ENCODE data around the gene GPBP1.
"Not testable (repeated sequence)": the region's sequence is repeated elsewhere in the genome, so short reads cannot be mapped to it uniquely, and the experiment has no call there.

The GPBP1 gene

GRCh38 chr5:57215629-57216195 lies 41.9 kb downstream of the GPBP1 start:
- DNase-seq: no peak

- DNase-seq: peak; percentile 14
Measured at GRCh38 chr5:57216714-57217113, 42.9 kb downstream of the GPBP1 start.

GRCh38 chr5:57219386-57219785 lies 45.5 kb downstream of the GPBP1 start:
- no peak for DNase-seq

- DNase-seq: peak; percentile 51
Measured at GRCh38 chr5:57221049-57221568, 47.2 kb downstream of the GPBP1 start.

GRCh38 chr5:57225553-57225952 lies 51.7 kb downstream of the GPBP1 start:
- DNase-seq: no peak

GRCh38 chr5:57229313-57229712 lies 55.5 kb downstream of the GPBP1 start:
- DNase-seq: no peak

- no peak for DNase-seq
Measured at GRCh38 chr5:57231607-57232006, 57.7 kb downstream of the GPBP1 start.

- no peak for DNase-seq
Measured at GRCh38 chr5:57232293-57233033, 58.6 kb downstream of the GPBP1 start.

- DNase-seq: no peak
Measured at GRCh38 chr5:57243286-57244137, 69.7 kb downstream of the GPBP1 start.

- DNase-seq: no peak
Measured at GRCh38 chr5:57244331-57244730, 70.5 kb downstream of the GPBP1 start.

- no peak for DNase-seq
Measured at GRCh38 chr5:57246426-57246825, 72.6 kb downstream of the GPBP1 start.

GRCh38 chr5:57247765-57248164 lies 73.9 kb downstream of the GPBP1 start:
- no peak for DNase-seq

GRCh38 chr5:57249265-57249874 lies 75.5 kb downstream of the GPBP1 start:
- no peak for DNase-seq

GRCh38 chr5:57258052-57258451 lies 84.2 kb downstream of the GPBP1 start:
- DNase-seq: no peak

- no peak for DNase-seq
Measured at GRCh38 chr5:57258943-57259342, 85.1 kb downstream of the GPBP1 start.

- no peak for DNase-seq
Measured at GRCh38 chr5:57259704-57260103, 85.8 kb downstream of the GPBP1 start.

GRCh38 chr5:57262541-57262940 lies 88.7 kb downstream of the GPBP1 start:
- no peak for DNase-seq

- no peak for DNase-seq
Measured at GRCh38 chr5:57267805-57268204, 93.9 kb downstream of the GPBP1 start.

GRCh38 chr5:57276353-57276752 lies 102.5 kb downstream of the GPBP1 start:
- DNase-seq: no peak

GRCh38 chr5:57277085-57277484 lies 103.2 kb downstream of the GPBP1 start:
- DNase-seq: no peak

- no peak for DNase-seq
Measured at GRCh38 chr5:57280853-57281252, 107.0 kb downstream of the GPBP1 start.

GRCh38 chr5:57285084-57285483 lies 111.2 kb downstream of the GPBP1 start:
- not testable (repeated sequence) for DNase-seq

GRCh38 chr5:57291894-57292293 lies 118.0 kb downstream of the GPBP1 start:
- DNase-seq: no peak
